Measurements from ENCODE around the gene GNB5.

Gene GNB5

GRCh38 chr15:52076889-52077781 is 114.1 kb downstream of the GNB5 start:
- H2BK5ac ChIP-seq (ENCODE audit: low read length) = no peak overlapping the region
- no peak overlapping the region for H3K14ac ChIP-seq (ENCODE audit: low read length)
- WGBS, 2 donors (ENCODE audit: extremely low coverage in 2 of 2, insufficient read length in 2 of 2, insufficient replicate concordance in 1 of 2) = no CpG with 5 or more reads among the region's 11 CpGs
- no peak overlapping the region for H3K23ac ChIP-seq (ENCODE audit: low read depth, low read length, poor library complexity)
- no peak overlapping the region for H3K4me3 ChIP-seq (ENCODE audit: low read length in 2 of 2)
- H3K79me1 ChIP-seq (ENCODE audit: low read depth, low read length) = no peaks in the 10 kb centered on the region
- no peak overlapping the region for H4K91ac ChIP-seq (ENCODE audit: low read depth, low read length, poor library complexity)
- no peaks in the 10 kb centered on the region for H3K27me3 ChIP-seq (ENCODE audit: control insufficient read depth in 3 of 3, insufficient read depth in 3 of 3, low read depth in 1 of 3, low read length in 3 of 3)
- H3K27ac ChIP-seq (replicated peaks; ENCODE audit: low read length) = no peak overlapping the region
- no peak overlapping the region for H3K18ac ChIP-seq (ENCODE audit: low read length)
- H2AK5ac ChIP-seq (ENCODE audit: low read depth, low read length) = no peak overlapping the region
- H2AFZ ChIP-seq (ENCODE audit: low read length) = peak overlapping the region; percentile 14
- H3K9me3 ChIP-seq (replicated peaks in 1 of 2; ENCODE audit: control insufficient read depth in 2 of 2, insufficient read depth in 1 of 2, low read depth in 1 of 2, low read length in 2 of 2) = no peaks in the 10 kb centered on the region
- H2BK12ac ChIP-seq (ENCODE audit: low read length) = no peak overlapping the region
- H3K36me3 ChIP-seq (replicated peaks in 1 of 2; ENCODE audit: control insufficient read depth in 2 of 2, insufficient read depth in 2 of 2, low read length in 2 of 2) = no peaks in the 10 kb centered on the region
- H3K9ac ChIP-seq (ENCODE audit: low read depth, low read length, poor library complexity) = no peak overlapping the region
- no peak overlapping the region for H2BK120ac ChIP-seq (ENCODE audit: low read depth, low read length)
- H3K4ac ChIP-seq (ENCODE audit: low read length) = no peak overlapping the region
- no peak overlapping the region for H3K4me2 ChIP-seq (ENCODE audit: insufficient read depth, low read length, poor library complexity, severe bottlenecking)
- DNase-seq (ENCODE audit: low spot score) = no peak
- no peak overlapping the region for H2BK15ac ChIP-seq (ENCODE audit: low read length)
- peaks cover 0 to 3% of the 10 kb centered on the region in 2 donors for H3K4me1 ChIP-seq (ENCODE audit: control insufficient read depth in 2 of 2, insufficient read depth in 1 of 2, low read depth in 1 of 2, low read length in 2 of 2)
- no peak overlapping the region for H4K8ac ChIP-seq (ENCODE audit: low read depth, low read length)

GRCh38 chr15:52071570-52071969 is 119.6 kb downstream of the GNB5 start:
- Histone ChIP-seq H4K8ac (ENCODE audit: low read depth, low read length) (no peak overlapping the region), H3K79me1 (ENCODE audit: low read depth, low read length) (no peaks in the 10 kb centered on the region), H3K4me3 (ENCODE audit: low read length in 2 of 2) (no peak overlapping the region), H3K23ac (ENCODE audit: low read depth, low read length, poor library complexity) (no peak overlapping the region), H3K4me1 (ENCODE audit: control insufficient read depth in 2 of 2, insufficient read depth in 1 of 2, low read depth in 1 of 2, low read length in 2 of 2) (no peaks in the 10 kb centered on the region), H3K9ac (ENCODE audit: low read depth, low read length, poor library complexity) (no peak overlapping the region), H2BK5ac (ENCODE audit: low read length) (no peak overlapping the region), H3K4ac (ENCODE audit: low read length) (no peak overlapping the region), H3K9me3 (replicated peaks in 1 of 2; ENCODE audit: control insufficient read depth in 2 of 2, insufficient read depth in 1 of 2, low read depth in 1 of 2, low read length in 2 of 2) (no peaks in the 10 kb centered on the region), H2BK12ac (ENCODE audit: low read length) (no peak overlapping the region), H2AK5ac (ENCODE audit: low read depth, low read length) (no peak overlapping the region), H3K18ac (ENCODE audit: low read length) (no peak overlapping the region), H3K36me3 (replicated peaks in 1 of 2; ENCODE audit: control insufficient read depth in 2 of 2, insufficient read depth in 2 of 2, low read length in 2 of 2) (peaks cover 0 to 5% of the 10 kb centered on the region in 2 donors), H3K4me2 (ENCODE audit: insufficient read depth, low read length, poor library complexity, severe bottlenecking) (no peak overlapping the region), H2BK15ac (ENCODE audit: low read length) (no peak overlapping the region), H2BK120ac (ENCODE audit: low read depth, low read length) (no peak overlapping the region), H3K14ac (ENCODE audit: low read length) (no peak overlapping the region), H3K27me3 (ENCODE audit: control insufficient read depth in 3 of 3, insufficient read depth in 3 of 3, low read depth in 1 of 3, low read length in 3 of 3) (no peaks in the 10 kb centered on the region), H3K27ac (replicated peaks; ENCODE audit: low read length) (no peak overlapping the region), H4K91ac (ENCODE audit: low read depth, low read length, poor library complexity) (no peak overlapping the region), H2AFZ (ENCODE audit: low read length) (no peak overlapping the region)
- WGBS, 2 donors (ENCODE audit: extremely low coverage in 2 of 2, insufficient read length in 2 of 2, insufficient replicate concordance in 1 of 2) = no CpG with 5 or more reads among the region's 10 CpGs
- DNase-seq (ENCODE audit: low spot score) = no peak

- H2BK5ac ChIP-seq (ENCODE audit: low read length) = no peak overlapping the region
- no peak overlapping the region for H3K27ac ChIP-seq (replicated peaks; ENCODE audit: low read length)
- no peak overlapping the region for H2BK12ac ChIP-seq (ENCODE audit: low read length)
- no peak overlapping the region for H2BK120ac ChIP-seq (ENCODE audit: low read depth, low read length)
- H4K91ac ChIP-seq (ENCODE audit: low read depth, low read length, poor library complexity) = no peak overlapping the region
- H3K9me3 ChIP-seq (replicated peaks in 1 of 2; ENCODE audit: control insufficient read depth in 2 of 2, insufficient read depth in 1 of 2, low read depth in 1 of 2, low read length in 2 of 2) = no peaks in the 10 kb centered on the region
- H4K8ac ChIP-seq (ENCODE audit: low read depth, low read length) = no peak overlapping the region
- no peak overlapping the region for H3K14ac ChIP-seq (ENCODE audit: low read length)
- H3K9ac ChIP-seq (ENCODE audit: low read depth, low read length, poor library complexity) = no peak overlapping the region
- H3K18ac ChIP-seq (ENCODE audit: low read length) = no peak overlapping the region
- H3K79me1 ChIP-seq (ENCODE audit: low read depth, low read length) = no peaks in the 10 kb centered on the region
- H3K4ac ChIP-seq (ENCODE audit: low read length) = no peak overlapping the region
- H3K23ac ChIP-seq (ENCODE audit: low read depth, low read length, poor library complexity) = no peak overlapping the region
- H3K4me1 ChIP-seq (ENCODE audit: control insufficient read depth in 2 of 2, insufficient read depth in 1 of 2, low read depth in 1 of 2, low read length in 2 of 2) = no peaks in the 10 kb centered on the region
- no peak overlapping the region for H3K4me3 ChIP-seq (ENCODE audit: low read length in 2 of 2)
- H3K27me3 ChIP-seq (ENCODE audit: control insufficient read depth in 3 of 3, insufficient read depth in 3 of 3, low read depth in 1 of 3, low read length in 3 of 3) = no peaks in the 10 kb centered on the region
- no peak overlapping the region for H3K4me2 ChIP-seq (ENCODE audit: insufficient read depth, low read length, poor library complexity, severe bottlenecking)
- H2AK5ac ChIP-seq (ENCODE audit: low read depth, low read length) = no peak overlapping the region
- H3K36me3 ChIP-seq (replicated peaks in 1 of 2; ENCODE audit: control insufficient read depth in 2 of 2, insufficient read depth in 2 of 2, low read length in 2 of 2) = peaks cover 0 to 19% of the 10 kb centered on the region in 2 donors
- WGBS, 2 donors (ENCODE audit: extremely low coverage in 2 of 2, insufficient read length in 2 of 2, insufficient replicate concordance in 1 of 2) = no CpG with 5 or more reads among the region's 5 CpGs
- H2AFZ ChIP-seq (ENCODE audit: low read length) = no peak overlapping the region
- DNase-seq (ENCODE audit: low spot score) = no peak
- no peak overlapping the region for H2BK15ac ChIP-seq (ENCODE audit: low read length)
These were observed 121.6 kb downstream of the GNB5 start for GRCh38 chr15:52069559-52069958.

GRCh38 chr15:52068004-52068615 is 123.1 kb downstream of the GNB5 start:
- H4K91ac ChIP-seq (ENCODE audit: low read depth, low read length, poor library complexity) = no peak overlapping the region
- H4K8ac ChIP-seq (ENCODE audit: low read depth, low read length) = no peak overlapping the region
- no CpG with 5 or more reads among the region's 2 CpGs for WGBS, 2 donors (ENCODE audit: extremely low coverage in 2 of 2, insufficient read length in 2 of 2, insufficient replicate concordance in 1 of 2)
- no peak overlapping the region for H3K4ac ChIP-seq (ENCODE audit: low read length)
- H3K18ac ChIP-seq (ENCODE audit: low read length) = no peak overlapping the region
- H2BK15ac ChIP-seq (ENCODE audit: low read length) = no peak overlapping the region
- no peaks in the 10 kb centered on the region for H3K4me1 ChIP-seq (ENCODE audit: control insufficient read depth in 2 of 2, insufficient read depth in 1 of 2, low read depth in 1 of 2, low read length in 2 of 2)
- H3K27ac ChIP-seq (replicated peaks; ENCODE audit: low read length) = no peak overlapping the region
- no peak overlapping the region for H2AK5ac ChIP-seq (ENCODE audit: low read depth, low read length)
- no peak overlapping the region for H2BK120ac ChIP-seq (ENCODE audit: low read depth, low read length)
- H3K9me3 ChIP-seq (replicated peaks in 1 of 2; ENCODE audit: control insufficient read depth in 2 of 2, insufficient read depth in 1 of 2, low read depth in 1 of 2, low read length in 2 of 2) = no peaks in the 10 kb centered on the region
- H3K4me3 ChIP-seq (ENCODE audit: low read length in 2 of 2) = no peak overlapping the region
- H3K9ac ChIP-seq (ENCODE audit: low read depth, low read length, poor library complexity) = no peak overlapping the region
- no peaks in the 10 kb centered on the region for H3K27me3 ChIP-seq (ENCODE audit: control insufficient read depth in 3 of 3, insufficient read depth in 3 of 3, low read depth in 1 of 3, low read length in 3 of 3)
- H2AFZ ChIP-seq (ENCODE audit: low read length) = no peak overlapping the region
- no peak overlapping the region for H3K23ac ChIP-seq (ENCODE audit: low read depth, low read length, poor library complexity)
- H2BK12ac ChIP-seq (ENCODE audit: low read length) = no peak overlapping the region
- H3K36me3 ChIP-seq (replicated peaks in 1 of 2; ENCODE audit: control insufficient read depth in 2 of 2, insufficient read depth in 2 of 2, low read length in 2 of 2) = peaks cover 3 to 30% of the 10 kb centered on the region in 2 donors
- no peak overlapping the region for H2BK5ac ChIP-seq (ENCODE audit: low read length)
- H3K14ac ChIP-seq (ENCODE audit: low read length) = no peak overlapping the region
- no peaks in the 10 kb centered on the region for H3K79me1 ChIP-seq (ENCODE audit: low read depth, low read length)
- no peak overlapping the region for H3K4me2 ChIP-seq (ENCODE audit: insufficient read depth, low read length, poor library complexity, severe bottlenecking)
- no peak for DNase-seq (ENCODE audit: low spot score)
